Measurements from ENCODE around the gene MGRN1.
"Not testable (repeated sequence)": the region's sequence is repeated elsewhere in the genome, so short reads cannot be mapped to it uniquely, and the experiment has no call there.

The MGRN1 gene

DNA sequence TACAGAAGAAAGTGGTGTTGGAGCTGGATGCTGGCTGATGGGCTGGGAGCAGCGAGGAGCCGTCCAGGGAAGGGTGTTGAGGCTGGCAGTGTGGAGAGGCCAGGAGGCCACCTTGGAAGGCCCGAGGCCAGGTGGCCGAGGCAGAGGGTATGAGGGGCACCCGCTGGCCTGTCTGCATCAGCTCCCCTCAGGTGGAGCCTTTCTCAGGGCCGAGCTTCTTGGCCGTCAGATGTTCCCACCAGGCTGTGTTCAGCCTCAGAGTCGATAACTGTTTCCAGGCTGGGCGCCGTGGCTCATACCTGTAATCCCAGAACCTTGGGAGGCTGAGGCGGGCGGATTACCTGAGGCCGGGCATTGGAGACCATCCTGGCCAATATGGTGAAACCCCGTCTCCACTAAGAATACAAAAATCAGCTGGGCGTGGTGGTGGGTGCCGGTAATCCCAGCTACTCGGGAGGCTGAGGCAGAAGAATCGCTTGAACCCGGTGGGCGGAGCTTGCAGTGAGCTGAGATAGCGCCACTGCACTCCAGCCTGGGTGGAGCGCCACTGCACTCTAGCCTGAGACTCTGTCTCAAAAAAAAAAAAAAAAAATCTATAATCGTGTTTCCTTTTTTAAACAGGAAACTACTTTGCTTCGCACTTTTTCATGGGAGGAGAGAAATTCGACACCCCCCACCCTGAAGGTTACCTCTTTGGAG lies 25.3 kb downstream of the MGRN1 start:
- in situ Hi-C loops (cut with MboI; ENCODE audit: low sequenced_read_pairs) = no loop called here

DNA sequence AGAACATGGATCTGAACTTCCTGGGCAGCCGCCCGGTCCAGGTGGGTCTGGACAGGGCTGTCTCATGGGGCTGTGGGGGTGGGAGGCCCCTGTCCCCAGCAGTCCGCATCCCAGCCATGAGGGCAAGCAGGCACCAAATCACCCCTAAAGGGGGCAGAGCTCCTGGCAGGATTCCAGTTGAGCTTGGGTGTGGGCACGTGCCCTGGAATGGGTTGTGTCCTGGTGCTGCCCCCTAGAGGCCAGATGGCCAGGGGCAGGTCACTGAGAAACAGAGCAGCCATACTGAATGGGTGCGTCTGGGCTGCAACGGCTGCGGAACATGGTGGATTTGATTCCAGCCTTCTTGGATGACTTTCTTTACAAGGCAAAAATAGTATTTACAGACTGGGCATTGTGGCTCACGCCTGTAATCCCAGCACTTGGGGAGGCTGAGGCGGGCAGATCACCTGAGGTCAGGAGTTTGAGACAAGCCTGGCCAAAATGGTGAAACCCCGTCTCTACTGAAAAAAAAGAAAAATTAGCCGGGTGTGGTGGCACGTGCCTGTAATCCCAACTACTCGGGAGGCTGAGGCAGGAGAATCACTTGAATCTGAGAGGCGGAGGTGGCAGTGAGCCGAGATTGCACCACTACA lies 25.9 kb downstream of the MGRN1 start:
- in situ Hi-C loops (cut with MboI; ENCODE audit: low sequenced_read_pairs) = not testable (repeated sequence)

GRCh38 chr16:4651827-4652226 lies 27.2 kb downstream of the MGRN1 start:
- in situ Hi-C loops (cut with MboI; ENCODE audit: low sequenced_read_pairs) = no loop called here

DNA sequence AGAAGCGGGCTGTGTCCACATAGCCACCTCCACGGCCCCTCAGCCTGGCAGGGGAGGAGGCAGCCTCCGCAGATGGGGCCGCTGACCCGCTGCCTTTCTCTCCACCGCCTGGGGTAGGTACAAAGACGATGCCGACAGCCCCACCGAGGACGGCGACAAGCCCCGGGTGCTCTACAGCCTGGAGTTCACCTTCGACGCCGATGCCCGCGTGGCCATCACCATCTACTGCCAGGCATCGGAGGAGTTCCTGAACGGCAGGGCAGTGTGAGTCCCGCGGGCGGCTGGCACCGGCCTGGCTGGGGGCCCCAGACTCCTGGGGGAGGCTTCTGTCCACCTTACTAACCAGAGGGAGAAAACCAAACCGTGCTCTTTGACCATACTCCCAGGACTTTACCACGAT lies 27.9 kb downstream of the MGRN1 start:
- in situ Hi-C loops (cut with MboI; ENCODE audit: low sequenced_read_pairs) = no loop called here

DNA sequence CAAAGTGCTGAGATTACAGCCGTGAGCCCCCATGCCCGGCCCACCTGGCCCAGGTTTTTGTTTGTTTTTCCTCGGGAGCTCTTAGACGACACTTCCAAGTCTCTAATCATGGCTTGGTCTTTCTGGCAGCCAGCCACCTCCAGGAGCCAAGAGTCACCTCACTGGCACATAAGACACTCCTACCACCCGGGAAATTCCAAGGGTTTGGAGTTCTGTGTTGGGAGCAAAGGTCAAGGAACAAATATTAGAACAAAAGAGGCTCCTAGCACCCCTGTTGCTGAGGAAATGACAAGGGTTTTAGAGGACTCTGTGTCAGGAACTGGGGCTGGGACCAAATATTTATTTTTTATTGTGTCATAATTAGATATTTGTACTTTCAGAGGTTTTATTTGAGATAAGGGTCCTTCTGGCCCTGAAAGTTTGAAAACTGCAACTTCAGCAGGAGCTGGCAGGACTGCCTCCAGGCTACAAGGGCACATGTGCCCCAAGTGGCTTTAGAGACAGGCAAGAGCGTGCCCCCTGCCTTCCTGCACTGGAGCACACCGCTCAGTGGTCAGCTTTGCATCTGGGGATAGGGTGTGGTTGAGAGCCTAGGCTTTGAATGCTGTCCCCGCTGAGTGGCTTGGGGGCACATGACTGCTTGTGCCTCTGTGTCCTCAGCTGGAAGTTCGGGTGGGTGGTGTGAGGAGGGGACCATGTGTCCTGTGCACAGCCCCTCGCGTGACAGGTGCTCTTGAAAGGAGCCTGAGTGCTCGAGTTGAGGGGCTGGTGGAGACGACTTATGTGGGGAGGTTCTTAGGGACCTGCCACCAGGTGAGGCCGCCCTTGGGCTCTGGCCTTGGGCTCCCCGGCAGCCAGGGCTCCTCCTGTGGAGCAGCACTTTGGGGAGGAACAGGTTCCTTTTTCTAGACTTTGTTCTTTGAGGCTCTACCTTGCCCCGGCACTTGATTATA lies 29.7 kb downstream of the MGRN1 start:
- in situ Hi-C loops (cut with MboI; ENCODE audit: low sequenced_read_pairs) = no loop called here

GRCh38 chr16:4654964-4655590 lies 30.5 kb downstream of the MGRN1 start:
- in situ Hi-C loops (cut with MboI; ENCODE audit: low sequenced_read_pairs) = no loop called here

GRCh38 chr16:4655801-4656200 lies 31.2 kb downstream of the MGRN1 start:
- in situ Hi-C loops (cut with MboI; ENCODE audit: low sequenced_read_pairs) = no loop called here

- in situ Hi-C loops (cut with MboI; ENCODE audit: low sequenced_read_pairs) = no loop called here
These were observed 31.6 kb downstream of the MGRN1 start for GRCh38 chr16:4656221-4656620.

GRCh38 chr16:4656695-4657686 lies 32.4 kb downstream of the MGRN1 start:
- in situ Hi-C loops (cut with MboI; ENCODE audit: low sequenced_read_pairs) = no loop called here

- in situ Hi-C loops (cut with MboI; ENCODE audit: low sequenced_read_pairs) = no loop called here
These were observed 35.0 kb downstream of the MGRN1 start for GRCh38 chr16:4659363-4660353.

DNA sequence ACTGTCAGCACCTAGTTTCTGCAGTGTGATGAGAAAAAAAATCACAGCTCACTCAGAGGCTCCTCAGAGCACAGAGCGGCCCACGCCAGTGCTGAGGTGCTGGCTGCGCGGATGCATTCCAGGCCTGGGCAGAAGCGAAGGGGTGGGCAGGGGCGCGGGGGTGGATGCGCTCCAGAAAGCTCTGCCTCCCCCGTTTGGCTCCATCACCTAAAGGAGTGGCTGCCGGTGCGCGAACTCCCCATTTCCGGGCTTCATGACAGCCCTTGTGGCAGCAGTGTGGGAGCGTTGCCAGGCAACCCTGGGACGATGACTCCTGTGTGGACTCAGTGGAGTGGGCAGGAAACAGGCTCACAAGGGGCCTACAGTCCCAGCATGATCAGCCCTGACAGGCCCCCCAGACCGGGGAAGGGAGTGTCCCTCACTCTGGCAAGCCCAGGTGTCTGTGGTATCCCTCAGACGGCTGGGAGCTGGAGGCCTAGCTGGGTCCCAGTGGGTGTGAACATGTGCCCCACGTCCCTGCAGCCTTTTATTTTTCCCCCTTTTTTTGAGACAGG lies 35.9 kb downstream of the MGRN1 start:
- in situ Hi-C loops (cut with MboI; ENCODE audit: low sequenced_read_pairs) = no loop called here

DNA sequence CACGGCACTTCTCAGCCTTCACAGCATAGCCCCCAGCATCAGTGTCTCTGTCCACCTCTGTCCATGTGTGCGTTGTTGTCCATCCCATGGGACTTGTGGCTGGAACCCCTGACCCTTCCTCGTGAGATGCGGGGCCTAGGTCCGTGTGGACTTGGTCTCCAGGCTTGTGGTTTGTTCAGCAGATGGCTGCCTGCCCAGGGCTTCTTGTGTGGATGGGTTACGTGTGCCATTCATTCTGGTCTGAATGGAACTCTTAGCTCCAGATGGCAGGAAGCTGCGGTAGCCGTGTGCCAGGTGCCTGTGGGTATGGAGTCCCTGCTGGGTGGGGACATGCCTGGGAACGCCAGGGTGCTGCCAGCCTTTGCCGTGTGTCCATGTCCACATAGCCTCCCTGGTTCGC lies 37.0 kb downstream of the MGRN1 start:
- in situ Hi-C loops (cut with MboI; ENCODE audit: low sequenced_read_pairs) = no loop called here

DNA sequence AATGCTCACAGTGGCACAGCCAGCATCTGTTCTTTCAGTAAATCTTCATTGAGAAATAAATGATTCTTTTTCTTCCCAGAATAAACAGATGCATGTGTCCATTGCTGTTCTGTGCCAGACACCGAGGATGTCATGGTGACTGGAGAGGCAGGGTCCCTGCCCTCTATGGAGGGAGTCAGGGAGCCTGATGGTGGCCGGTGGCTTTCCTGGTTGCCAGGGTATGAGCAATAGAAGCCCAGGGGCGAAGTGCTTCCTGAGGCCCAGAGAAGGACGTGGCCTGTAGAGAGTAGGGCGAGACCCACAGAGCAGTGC lies 38.8 kb downstream of the MGRN1 start:
- in situ Hi-C loops (cut with MboI; ENCODE audit: low sequenced_read_pairs) = no loop called here

DNA sequence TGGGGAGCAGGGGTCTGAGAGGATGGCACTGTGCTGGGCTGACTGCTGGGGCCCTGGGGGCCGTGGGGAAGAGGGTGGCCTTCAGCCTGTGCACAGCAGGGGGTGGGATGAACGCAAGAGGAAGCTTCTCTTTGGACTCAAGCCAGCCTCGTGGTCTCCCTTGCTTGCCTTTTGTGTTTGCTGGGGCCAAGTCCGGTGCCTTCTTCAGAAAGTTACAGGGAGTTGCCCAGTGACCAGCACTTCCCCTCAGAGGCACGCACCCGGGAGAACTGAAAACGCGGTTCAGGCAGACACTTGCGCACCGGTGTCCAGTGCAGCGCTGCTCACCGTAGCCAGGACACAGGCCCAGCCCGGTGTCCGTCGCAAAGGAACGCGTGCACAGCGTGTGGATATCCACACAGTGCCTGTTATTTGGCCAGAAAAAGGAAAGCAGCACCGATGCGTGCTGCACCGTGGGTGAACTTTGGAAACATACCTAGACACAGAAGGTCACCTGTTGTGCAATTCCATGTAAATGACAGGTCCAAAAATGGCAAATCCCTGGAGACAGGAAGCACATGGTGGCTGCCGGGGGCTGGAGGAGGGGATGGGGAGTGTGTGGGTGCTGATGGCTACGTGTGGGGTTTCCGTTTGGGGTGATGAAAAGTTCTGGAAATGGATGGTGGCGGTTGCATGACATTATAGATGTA lies 39.3 kb downstream of the MGRN1 start:
- in situ Hi-C loops (cut with MboI; ENCODE audit: low sequenced_read_pairs) = no loop called here

GRCh38 chr16:4664538-4665418 lies 40.2 kb downstream of the MGRN1 start:
- in situ Hi-C loops (cut with MboI; ENCODE audit: low sequenced_read_pairs) = no loop called here

- in situ Hi-C loops (cut with MboI; ENCODE audit: low sequenced_read_pairs) = no loop called here
These were observed 42.0 kb downstream of the MGRN1 start for GRCh38 chr16:4666537-4667202.

All from HL-60/S4 (cell line).